Measurements from ENCODE around the gene GLIS2. TPM values are rescaled to one million over a fixed set of nuclear protein-coding genes. Genes with fewer than 3 reads are reported as not detected.

GLIS2 gene
- total RNA-seq, 4 donors from 2014 or later, result 5.7 to 26.9 (median 7.9) TPM

DNA sequence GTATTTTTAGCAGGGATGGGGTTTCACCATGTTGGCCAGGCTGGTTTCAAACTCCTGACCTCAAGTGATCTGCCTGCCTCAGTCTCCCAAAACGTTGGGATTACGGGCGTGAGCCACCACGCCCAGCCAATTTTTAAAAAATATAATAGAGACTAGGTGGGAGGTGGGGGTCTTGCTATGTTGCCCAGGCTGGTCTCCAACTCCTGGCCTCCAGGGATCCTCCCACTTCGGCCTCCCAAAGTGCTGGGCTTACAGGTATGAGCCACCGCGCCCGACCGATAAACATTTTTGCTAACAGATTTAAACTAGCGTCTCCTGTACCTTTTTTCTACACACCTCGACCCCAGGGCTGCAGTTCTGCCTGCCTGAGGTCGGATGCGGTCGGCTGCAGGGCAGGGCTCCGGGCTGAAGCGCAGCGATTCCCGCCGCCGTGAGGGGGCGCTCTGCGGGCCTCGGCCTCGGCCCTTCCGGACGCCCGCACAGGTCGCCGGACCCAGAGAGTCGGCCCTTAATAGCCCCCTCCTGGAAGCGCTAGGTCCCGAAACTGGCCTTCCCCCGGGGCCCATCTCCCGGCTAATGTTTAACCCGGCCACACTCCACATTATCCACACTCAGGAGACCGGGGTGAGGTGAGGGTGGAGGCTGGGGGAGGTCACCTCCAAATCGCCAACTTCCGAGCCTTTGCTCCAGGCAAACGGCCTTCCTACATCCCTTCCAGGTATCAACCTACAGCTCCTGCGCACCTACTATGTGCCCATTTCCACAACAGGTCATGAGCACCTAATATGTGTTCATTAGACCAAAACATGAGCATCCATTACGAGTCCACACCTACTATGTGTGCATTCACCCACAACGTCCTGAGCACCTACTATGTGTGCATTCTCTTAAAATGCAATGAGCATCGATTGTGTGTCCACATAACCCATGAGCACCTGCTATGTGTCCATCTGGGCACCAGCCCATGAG, 2.0 kb upstream of the GLIS2 start:
- Histone ChIP-seq H3K27me3 (no peaks in the 10 kb centered on the region), H3K4me1 (peaks cover 0 to 67% (median 29%) of the 10 kb centered on the region in 3 donors), H3K36me3 (no peaks in the 10 kb centered on the region), H3K27ac (peak overlapping the region in 3 of 4 donors; percentile 98 to 100 (median 98)), H3K9me3 (no peaks in the 10 kb centered on the region), H3K4me3 (no peak overlapping the region)
- ATAC-seq, result no peak
- TF ChIP-seq, protein P1, sequence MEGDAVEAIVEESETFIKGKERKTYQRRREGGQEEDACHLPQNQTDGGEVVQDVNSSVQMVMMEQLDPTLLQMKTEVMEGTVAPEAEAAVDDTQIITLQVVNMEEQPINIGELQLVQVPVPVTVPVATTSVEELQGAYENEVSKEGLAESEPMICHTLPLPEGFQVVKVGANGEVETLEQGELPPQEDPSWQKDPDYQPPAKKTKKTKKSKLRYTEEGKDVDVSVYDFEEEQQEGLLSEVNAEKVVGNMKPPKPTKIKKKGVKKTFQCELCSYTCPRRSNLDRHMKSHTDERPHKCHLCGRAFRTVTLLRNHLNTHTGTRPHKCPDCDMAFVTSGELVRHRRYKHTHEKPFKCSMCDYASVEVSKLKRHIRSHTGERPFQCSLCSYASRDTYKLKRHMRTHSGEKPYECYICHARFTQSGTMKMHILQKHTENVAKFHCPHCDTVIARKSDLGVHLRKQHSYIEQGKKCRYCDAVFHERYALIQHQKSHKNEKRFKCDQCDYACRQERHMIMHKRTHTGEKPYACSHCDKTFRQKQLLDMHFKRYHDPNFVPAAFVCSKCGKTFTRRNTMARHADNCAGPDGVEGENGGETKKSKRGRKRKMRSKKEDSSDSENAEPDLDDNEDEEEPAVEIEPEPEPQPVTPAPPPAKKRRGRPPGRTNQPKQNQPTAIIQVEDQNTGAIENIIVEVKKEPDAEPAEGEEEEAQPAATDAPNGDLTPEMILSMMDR (IDR thresholded peaks at IDR 0.05), result peak in 3 of 4 experiments; percentile 51 to 77 (median 54)
- TF ChIP-seq EP300 (IDR thresholded peaks at IDR 0.05), result no peak
- 36 to 40% methylated on average over 5 to 10 of the region's 43 CpGs for WGBS, 2 donors (ENCODE audit: low coverage in 1 of 2)

GRCh38 chr16:4314532-4315185, 1.2 kb upstream of the GLIS2 start:
- H3K36me3 ChIP-seq, result no peaks in the 10 kb centered on the region
- WGBS, 2 donors (ENCODE audit: low coverage in 1 of 2), result 11% methylated on average over 7 of the region's 33 CpGs; no CpG with 5 or more reads in 1 of the 2 donors
- H3K27me3 ChIP-seq, result no peaks in the 10 kb centered on the region
- TF ChIP-seq POLR2AphosphoS5 (IDR thresholded peaks at IDR 0.05), result no peak
- TF ChIP-seq POLR2A (IDR thresholded peaks at IDR 0.05), result no peak
- TF ChIP-seq, protein P1 (IDR thresholded peaks at IDR 0.05), result peak in 1 of 4 experiments; percentile 11
- TF ChIP-seq EP300 (IDR thresholded peaks at IDR 0.05), result no peak
- H3K4me3 ChIP-seq, result peak overlapping the region; percentile 54 to 89
- peak overlapping the region; percentile 80 to 100 (median 98) for H3K27ac ChIP-seq
- H3K4me1 ChIP-seq, result peaks cover 0 to 69% (median 38%) of the 10 kb centered on the region in 3 donors
- H3K9me3 ChIP-seq, result no peaks in the 10 kb centered on the region
- peak; percentile 2 for ATAC-seq

DNA sequence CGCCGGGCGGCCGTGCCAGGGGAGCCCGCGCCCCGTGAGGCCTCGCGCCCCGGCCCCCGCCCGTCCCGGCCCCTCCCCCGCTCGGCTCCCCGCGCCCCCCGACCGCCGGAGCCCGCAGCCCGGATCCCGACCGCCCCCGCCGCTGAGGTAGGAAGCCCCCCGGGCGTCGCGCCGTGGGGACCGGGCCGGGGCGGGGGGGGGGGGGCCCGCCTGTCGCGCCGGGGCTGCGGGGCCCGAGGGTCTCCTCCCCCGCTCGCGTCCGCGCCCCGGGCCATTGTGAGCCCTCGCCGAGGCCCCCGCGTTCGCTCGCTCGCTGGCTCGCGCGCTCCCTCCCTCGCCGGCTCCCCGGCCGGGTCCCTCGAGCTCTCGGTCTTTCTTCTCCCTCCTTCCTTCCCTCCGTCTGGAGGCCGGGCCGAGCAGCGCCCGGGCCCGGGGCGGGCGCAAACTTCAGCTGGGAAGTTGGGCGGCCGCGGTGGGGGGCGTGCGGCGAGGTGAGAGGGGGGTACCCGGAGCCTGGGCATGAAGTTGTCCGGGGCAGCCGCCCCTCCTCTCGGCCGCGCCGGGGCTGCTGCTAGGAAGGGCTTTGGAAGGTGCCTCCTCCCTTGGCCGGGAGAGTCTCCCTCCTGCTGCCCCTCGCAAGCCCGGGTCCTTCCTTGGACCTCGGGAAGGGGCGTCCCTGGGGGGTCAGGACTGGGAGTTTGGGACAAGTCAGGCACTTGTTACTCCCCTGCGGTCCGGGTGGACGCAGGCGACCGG, 419 bp downstream of the GLIS2 start:
- Histone ChIP-seq H3K4me3 (peak overlapping the region; percentile 54 to 89), H3K9me3 (no peaks in the 10 kb centered on the region), H3K27ac (peak overlapping the region; percentile 48 to 100 (median 98)), H3K27me3 (no peaks in the 10 kb centered on the region), H3K4me1 (peaks cover 0 to 77% (median 50%) of the 10 kb centered on the region in 3 donors), H3K36me3 (no peaks in the 10 kb centered on the region)
- WGBS, 2 donors (ENCODE audit: low coverage in 1 of 2), result no CpG with 5 or more reads among the region's 93 CpGs
- TF ChIP-seq EP300 (IDR thresholded peaks at IDR 0.05), result no peak
- TF ChIP-seq POLR2AphosphoS5 (IDR thresholded peaks at IDR 0.05), result no peak
- no peak for ATAC-seq

DNA sequence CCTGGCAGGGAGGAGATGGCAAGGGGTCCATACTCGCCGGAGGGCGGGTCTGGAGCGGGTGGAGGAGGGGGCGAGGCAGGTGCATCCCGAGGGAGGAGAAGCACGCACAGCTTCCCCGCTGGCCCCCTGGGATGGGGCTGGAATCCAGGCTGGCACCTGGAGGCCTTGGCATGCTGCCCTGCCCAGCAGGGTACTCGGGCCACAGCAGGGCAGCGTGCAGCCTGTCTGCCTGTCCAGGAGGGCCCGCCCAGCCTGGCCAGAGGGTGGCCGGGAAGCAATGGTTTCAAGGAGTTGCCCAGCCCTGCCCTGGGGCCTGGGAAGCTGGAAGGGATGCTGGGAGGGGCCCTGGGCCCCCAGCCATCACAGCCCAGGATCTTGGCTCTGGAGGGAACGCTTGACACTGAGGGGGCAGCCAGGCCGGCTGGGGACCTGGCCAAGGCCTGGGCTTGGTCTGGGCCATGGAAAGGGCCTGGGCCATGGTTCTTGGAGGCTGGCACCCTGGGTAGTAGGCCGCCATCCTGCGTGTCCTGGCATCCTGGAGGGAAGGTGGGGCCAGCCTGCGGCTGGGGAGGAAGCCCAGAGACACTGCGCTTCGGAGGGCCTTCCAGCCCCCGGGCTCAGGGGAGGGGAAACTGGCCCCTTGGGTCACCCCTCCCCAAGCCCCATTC, 1.1 kb downstream of the GLIS2 start:
- 0 to 25% methylated on average over 4 to 6 of the region's 20 CpGs for WGBS, 2 donors (ENCODE audit: low coverage in 1 of 2)
- peaks cover 0 to 84% (median 54%) of the 10 kb centered on the region in 3 donors for H3K4me1 ChIP-seq

More for the DNA sequence above, 1.1 kb downstream of the GLIS2 start:
- no peaks in the 10 kb centered on the region for H3K9me3 ChIP-seq
- H3K27ac ChIP-seq, result peak overlapping the region; percentile 48 to 100 (median 98)
- H3K36me3 ChIP-seq, result no peaks in the 10 kb centered on the region
- H3K27me3 ChIP-seq, result no peaks in the 10 kb centered on the region
- ATAC-seq, result peak; percentile 6
- TF ChIP-seq POLR2AphosphoS5 (IDR thresholded peaks at IDR 0.05) (peak; percentile 8), EP300 (IDR thresholded peaks at IDR 0.05) (no peak), POLR2A (IDR thresholded peaks at IDR 0.05) (peak in 1 of 2 donors; percentile 19)
- TF ChIP-seq, protein P1 (IDR thresholded peaks at IDR 0.05), result no peak
- peak overlapping the region; percentile 54 to 89 for H3K4me3 ChIP-seq

All from gastroesophageal sphincter (tissue), 4 donors.